ENCODE measurements around the gene ROBO1.
"Not testable (repeated sequence)": the region's sequence is repeated elsewhere in the genome, so short reads cannot be mapped to it uniquely, and the experiment has no call there.

The ROBO1 gene

GRCh38 chr3:79184251-79184650 lies 583.5 kb downstream of the ROBO1 start:
- FAIRE-seq (no peak), DNase-seq (ENCODE audit: insufficient read length, low spot score) (no peak)

GRCh38 chr3:79183496-79183895 lies 584.3 kb downstream of the ROBO1 start:
- DNase-seq (ENCODE audit: insufficient read length, low spot score), result no peak
- no peak for FAIRE-seq

- DNase-seq (ENCODE audit: insufficient read length, low spot score) (no peak), FAIRE-seq (no peak)
These were observed 589.2 kb downstream of the ROBO1 start for GRCh38 chr3:79178471-79179180.

GRCh38 chr3:79175870-79176269 lies 591.9 kb downstream of the ROBO1 start:
- DNase-seq (ENCODE audit: insufficient read length, low spot score) (no peak), FAIRE-seq (no peak)

- DNase-seq (ENCODE audit: insufficient read length, low spot score); FAIRE-seq: not testable (repeated sequence)
These were observed 594.5 kb downstream of the ROBO1 start for GRCh38 chr3:79173259-79173658.

- no peak for DNase-seq (ENCODE audit: insufficient read length, low spot score)
These were observed 595.6 kb downstream of the ROBO1 start for GRCh38 chr3:79172241-79172640.

GRCh38 chr3:79170021-79170420 lies 597.8 kb downstream of the ROBO1 start:
- FAIRE-seq, result no peak
- no peak for DNase-seq (ENCODE audit: insufficient read length, low spot score)

More at GRCh38 chr3:79172241-79172640, 595.6 kb downstream of the ROBO1 start:
- FAIRE-seq, result no peak

GRCh38 chr3:79167651-79168416 lies 600.0 kb downstream of the ROBO1 start:
- FAIRE-seq, result no peak

GRCh38 chr3:79162653-79163052 lies 605.1 kb downstream of the ROBO1 start:
- DNase-seq (ENCODE audit: insufficient read length, low spot score), result no peak
- no peak for FAIRE-seq

More at GRCh38 chr3:79167651-79168416, 600.0 kb downstream of the ROBO1 start:
- peak; percentile 28 for DNase-seq (ENCODE audit: insufficient read length, low spot score)

GRCh38 chr3:79161941-79162340 lies 605.9 kb downstream of the ROBO1 start:
- no peak for DNase-seq (ENCODE audit: insufficient read length, low spot score)
- FAIRE-seq, result no peak

- FAIRE-seq (no peak), DNase-seq (ENCODE audit: insufficient read length, low spot score) (no peak)
These were observed 607.4 kb downstream of the ROBO1 start for GRCh38 chr3:79160421-79160820.

GRCh38 chr3:79159736-79160135 lies 608.1 kb downstream of the ROBO1 start:
- DNase-seq (ENCODE audit: insufficient read length, low spot score), result no peak
- FAIRE-seq, result no peak

GRCh38 chr3:79157191-79157590 lies 610.6 kb downstream of the ROBO1 start:
- DNase-seq (ENCODE audit: insufficient read length, low spot score), result no peak
- FAIRE-seq, result no peak

- no peak for DNase-seq (ENCODE audit: insufficient read length, low spot score)
These were observed 612.9 kb downstream of the ROBO1 start for GRCh38 chr3:79154865-79155264.

GRCh38 chr3:79148786-79149185 lies 619.0 kb downstream of the ROBO1 start:
- FAIRE-seq, result no peak

More at GRCh38 chr3:79154865-79155264, 612.9 kb downstream of the ROBO1 start:
- no peak for FAIRE-seq

GRCh38 chr3:79146024-79146423 lies 621.8 kb downstream of the ROBO1 start:
- no peak for DNase-seq (ENCODE audit: insufficient read length, low spot score)
- FAIRE-seq, result no peak

More at GRCh38 chr3:79148786-79149185, 619.0 kb downstream of the ROBO1 start:
- no peak for DNase-seq (ENCODE audit: insufficient read length, low spot score)

GRCh38 chr3:79140708-79141107 lies 627.1 kb downstream of the ROBO1 start:
- FAIRE-seq (no peak), DNase-seq (ENCODE audit: insufficient read length, low spot score) (peak; percentile 13)

- FAIRE-seq (no peak), DNase-seq (ENCODE audit: insufficient read length, low spot score) (no peak)
These were observed 628.3 kb downstream of the ROBO1 start for GRCh38 chr3:79139395-79140068.

- DNase-seq (ENCODE audit: insufficient read length, low spot score) (no peak), FAIRE-seq (peak; percentile 65)
These were observed 642.3 kb downstream of the ROBO1 start for GRCh38 chr3:79125313-79125984.

GRCh38 chr3:79115458-79115857 lies 652.3 kb downstream of the ROBO1 start:
- no peak for DNase-seq (ENCODE audit: insufficient read length, low spot score)
- no peak for FAIRE-seq

GRCh38 chr3:79113876-79114275 lies 653.9 kb downstream of the ROBO1 start:
- no peak for FAIRE-seq
- DNase-seq (ENCODE audit: insufficient read length, low spot score), result no peak

All from HTR-8/SVneo (cell line).